ENCODE measurements around the gene BCL2L11.
"Not testable (repeated sequence)": the region's sequence is repeated elsewhere in the genome, so short reads cannot be mapped to it uniquely, and the experiment has no call there.

Gene BCL2L11, protein sequence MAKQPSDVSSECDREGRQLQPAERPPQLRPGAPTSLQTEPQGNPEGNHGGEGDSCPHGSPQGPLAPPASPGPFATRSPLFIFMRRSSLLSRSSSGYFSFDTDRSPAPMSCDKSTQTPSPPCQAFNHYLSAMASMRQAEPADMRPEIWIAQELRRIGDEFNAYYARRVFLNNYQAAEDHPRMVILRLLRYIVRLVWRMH

GRCh38 chr2:111120253-111121027, at the start of gene BCL2L11:
Gene BCL2L11, plus strand, starts transcription at chr2:111120914. Its CDS starts 2,832 bp downstream, at chr2:111123746.
- DNase-seq (ENCODE audit: low read depth in 2 of 2), result peak; percentile 89 to 90

GRCh38 chr2:111071600-111072171, 49.0 kb upstream of the BCL2L11 start:
- DNase-seq (ENCODE audit: low read depth in 2 of 2), result no peak

DNA sequence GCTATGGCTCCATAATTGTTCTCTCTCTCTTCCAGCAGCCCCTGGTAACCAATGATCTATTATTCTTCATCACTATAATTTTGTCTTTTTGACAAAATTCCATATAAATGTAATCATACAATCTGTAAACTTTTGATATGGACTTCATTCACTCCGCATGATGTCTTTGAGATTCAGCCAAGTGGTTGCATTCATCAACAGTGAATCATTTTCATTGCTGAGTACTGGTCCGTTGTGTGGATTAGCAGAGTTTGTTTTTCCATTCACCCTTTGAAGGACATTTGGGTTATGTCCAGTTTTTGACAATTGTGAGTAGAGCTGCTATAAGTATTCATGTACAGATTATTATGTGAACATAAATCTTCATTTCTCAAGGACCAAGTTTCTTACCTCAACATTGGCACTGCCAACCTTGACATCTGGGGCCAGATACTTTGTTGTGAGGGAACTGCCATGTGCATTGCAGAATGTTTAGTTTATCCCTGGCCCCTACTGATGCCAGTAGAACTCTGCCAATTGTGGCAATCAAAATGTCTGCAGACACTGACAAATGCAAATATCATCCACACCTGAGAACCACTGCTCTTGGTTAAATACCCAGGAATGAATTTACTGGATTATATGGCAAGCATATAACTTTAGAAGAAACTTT, 48.4 kb upstream of the BCL2L11 start:
- no peak for DNase-seq (ENCODE audit: low read depth in 2 of 2)

- DNase-seq (ENCODE audit: low read depth in 2 of 2), result not testable (repeated sequence)
Observed at GRCh38 chr2:111082659-111083058, 38.1 kb upstream of the BCL2L11 start.

GRCh38 chr2:111091811-111092211, 28.9 kb upstream of the BCL2L11 start:
- DNase-seq (ENCODE audit: low read depth in 2 of 2), result peak in 1 of 2 donors; percentile 13

- no peak for DNase-seq (ENCODE audit: low read depth in 2 of 2)
Observed at GRCh38 chr2:111094691-111095090, 26.0 kb upstream of the BCL2L11 start.

DNA sequence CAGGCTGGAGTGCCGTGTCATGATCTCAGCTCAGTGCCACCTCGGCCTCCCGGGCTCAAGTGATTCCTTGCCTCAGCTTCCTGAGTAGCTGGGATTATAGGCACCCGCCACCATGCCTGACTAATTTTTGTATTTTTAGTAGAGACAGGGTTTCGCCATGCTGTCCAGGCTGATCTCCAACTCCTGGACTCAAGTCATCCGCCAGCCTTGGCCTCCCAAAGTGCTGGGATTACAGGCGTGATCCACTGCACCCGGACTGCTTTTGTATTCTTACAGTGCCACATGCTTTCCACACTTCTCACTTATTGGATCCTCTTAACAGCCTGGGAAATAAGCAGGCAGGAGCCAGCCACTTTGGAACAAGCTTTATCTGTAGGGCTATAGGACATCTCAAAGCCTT, 25.3 kb upstream of the BCL2L11 start:
- DNase-seq (ENCODE audit: low read depth in 2 of 2), result no peak

- no peak for DNase-seq (ENCODE audit: low read depth in 2 of 2)
Observed at GRCh38 chr2:111099402-111099801, 21.3 kb upstream of the BCL2L11 start.

DNA sequence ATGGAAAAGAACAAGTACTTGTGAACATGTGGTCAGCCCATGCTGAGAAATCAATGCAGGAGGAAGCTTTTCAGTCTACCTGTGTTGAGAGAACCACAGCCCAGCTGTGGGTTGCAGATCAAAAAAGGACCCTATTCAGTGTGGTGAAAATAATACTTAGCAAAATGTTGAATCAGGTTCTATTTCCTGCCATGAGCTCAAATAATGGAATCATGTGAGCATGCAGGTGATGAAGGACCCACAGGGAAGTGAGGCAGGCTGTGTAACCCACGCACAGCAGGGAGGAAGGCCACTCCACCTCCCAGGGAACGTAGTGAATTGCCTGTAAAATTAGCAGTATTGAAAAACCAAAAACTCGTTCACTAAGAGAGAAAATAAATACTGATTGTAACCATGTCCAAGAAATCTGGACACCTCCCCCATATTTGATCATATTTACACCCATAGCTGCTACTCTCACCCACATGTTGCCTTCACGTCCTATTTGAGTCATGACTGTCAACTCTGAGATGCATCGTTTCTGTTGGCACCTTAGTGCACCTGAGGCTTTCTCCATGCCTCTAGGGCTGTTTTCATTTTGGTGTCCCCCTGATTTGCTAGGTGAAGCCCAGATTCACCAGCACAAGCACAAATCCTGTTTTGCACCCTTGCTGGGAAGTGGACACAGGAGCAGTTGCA, 20.5 kb upstream of the BCL2L11 start:
- no peak for DNase-seq (ENCODE audit: low read depth in 2 of 2)

DNA sequence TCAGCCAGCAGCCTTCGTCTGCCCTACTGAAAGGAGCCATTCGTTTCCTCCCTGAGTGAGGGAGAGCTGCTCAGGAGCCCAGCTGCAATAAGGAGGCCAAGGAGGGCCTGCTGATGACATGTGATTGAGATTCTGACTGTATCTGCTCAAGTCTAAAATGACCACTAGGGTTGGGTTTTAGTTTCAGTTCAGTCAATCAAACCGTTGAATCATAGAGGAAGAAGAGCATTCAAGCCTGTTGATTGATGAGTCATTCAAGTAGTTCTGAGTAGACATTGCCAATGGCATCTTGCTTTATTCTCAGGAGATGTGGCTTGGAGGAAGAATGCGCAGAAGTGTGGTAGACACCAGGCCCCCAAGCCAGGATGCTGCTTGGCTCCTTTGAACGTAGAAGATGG, 19.9 kb upstream of the BCL2L11 start:
- peak; percentile 13 to 18 for DNase-seq (ENCODE audit: low read depth in 2 of 2)

- peak; percentile 16 to 24 for DNase-seq (ENCODE audit: low read depth in 2 of 2)
Observed at GRCh38 chr2:111101592-111101991, 19.1 kb upstream of the BCL2L11 start.

DNA sequence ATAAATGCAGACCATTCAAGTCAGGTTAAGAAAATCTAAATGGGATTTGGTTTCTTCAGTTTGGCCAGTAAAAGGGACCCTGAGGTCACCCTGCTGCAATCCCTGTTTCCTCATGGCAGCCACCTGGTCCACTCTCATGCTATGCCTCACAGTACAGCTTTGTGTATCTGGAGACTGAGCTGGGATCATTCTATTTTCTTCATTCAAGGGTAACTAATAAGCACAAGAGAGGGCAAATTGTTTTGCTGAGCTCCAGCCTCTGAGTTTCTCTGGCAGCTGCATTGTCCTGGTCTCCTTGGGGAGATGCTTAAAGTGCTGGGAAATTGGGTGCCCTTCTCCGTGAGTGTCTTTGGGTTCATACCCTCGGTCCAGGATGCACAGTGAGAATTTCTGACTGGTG, 18.5 kb upstream of the BCL2L11 start:
- DNase-seq (ENCODE audit: low read depth in 2 of 2), result no peak

- no peak for DNase-seq (ENCODE audit: low read depth in 2 of 2)
Observed at GRCh38 chr2:111105926-111106325, 14.8 kb upstream of the BCL2L11 start.

DNA sequence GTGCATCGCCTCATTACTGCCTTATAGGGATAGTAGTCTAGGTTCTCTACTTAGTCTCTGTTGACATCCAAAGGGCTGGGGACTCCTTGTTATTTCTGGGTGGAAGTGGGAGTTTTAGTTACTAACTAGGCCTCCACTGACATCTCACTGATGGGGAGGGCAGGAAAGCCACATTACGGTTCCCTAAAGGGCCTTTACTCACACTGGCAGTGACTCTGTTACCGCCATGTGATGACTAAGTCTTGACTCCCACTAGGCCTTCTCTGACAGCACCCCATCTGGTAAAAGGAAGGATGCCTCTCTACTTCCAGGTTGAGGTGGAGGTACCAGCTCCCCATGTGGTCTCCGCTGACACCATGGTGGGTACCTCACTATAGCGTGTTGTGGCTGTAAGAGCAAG, 14.0 kb upstream of the BCL2L11 start:
- peak in 1 of 2 donors; percentile 5 for DNase-seq (ENCODE audit: low read depth in 2 of 2)

DNA sequence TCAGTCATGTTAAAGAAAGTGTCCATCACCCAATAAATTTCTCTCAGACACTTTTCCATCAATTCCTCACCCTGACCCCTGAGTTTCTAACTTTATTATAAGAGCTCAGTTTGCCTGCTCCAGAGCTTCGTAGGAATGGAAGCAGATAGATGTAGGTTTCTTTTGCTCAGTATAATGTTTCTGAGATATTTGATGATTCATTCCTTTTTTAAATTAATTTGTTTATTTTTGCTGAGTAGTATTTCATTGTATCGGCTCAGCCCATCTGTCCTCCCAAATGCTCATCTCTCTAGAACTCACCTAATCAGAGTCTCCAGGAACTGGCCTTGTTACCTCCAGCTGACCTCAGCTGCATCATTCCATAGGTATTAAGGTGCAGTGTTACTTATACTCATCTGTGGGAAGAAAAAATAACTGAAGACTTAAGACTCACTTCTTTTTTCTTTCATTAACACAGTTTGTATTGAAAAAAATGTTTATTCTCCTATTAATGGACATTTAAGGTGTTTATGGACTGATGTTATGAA, 11.9 kb upstream of the BCL2L11 start:
- no peak for DNase-seq (ENCODE audit: low read depth in 2 of 2)

DNA sequence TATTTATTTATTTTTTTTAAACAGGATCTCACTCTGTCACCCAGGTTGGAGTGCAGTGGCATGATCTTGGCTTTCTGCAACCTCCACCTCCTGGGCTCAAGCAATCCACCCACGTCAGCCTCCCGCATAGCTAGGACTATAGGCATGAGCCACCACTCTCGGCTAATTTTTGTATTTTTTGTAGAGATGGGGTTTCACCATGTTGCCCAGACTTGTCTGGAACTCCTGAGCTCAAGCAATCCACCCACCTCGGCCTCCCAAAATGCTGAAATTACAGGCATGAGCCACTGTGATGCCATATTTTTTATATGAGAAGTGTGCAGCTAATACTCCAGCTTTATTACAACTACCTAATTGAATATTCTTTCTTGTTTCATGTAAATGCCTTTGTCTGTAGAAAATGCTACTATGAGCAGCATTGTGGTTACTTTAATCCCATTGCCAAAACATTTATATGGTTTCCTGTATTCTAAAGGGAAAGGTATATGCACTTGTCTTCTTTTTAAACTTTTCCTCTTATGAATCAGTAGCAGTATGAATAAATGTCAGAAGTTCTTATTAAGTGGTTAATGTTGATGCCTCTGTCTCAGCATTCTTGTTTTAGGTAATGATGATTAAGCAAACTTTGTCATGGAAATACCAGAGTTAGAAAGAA, 9.5 kb upstream of the BCL2L11 start:
- DNase-seq (ENCODE audit: low read depth in 2 of 2), result peak in 1 of 2 donors; percentile 16

GRCh38 chr2:111113838-111114237, 6.9 kb upstream of the BCL2L11 start:
- DNase-seq (ENCODE audit: low read depth in 2 of 2), result no peak

GRCh38 chr2:111116011-111116746, 4.5 kb upstream of the BCL2L11 start:
- DNase-seq (ENCODE audit: low read depth in 2 of 2), result peak; percentile 7 to 22

DNA sequence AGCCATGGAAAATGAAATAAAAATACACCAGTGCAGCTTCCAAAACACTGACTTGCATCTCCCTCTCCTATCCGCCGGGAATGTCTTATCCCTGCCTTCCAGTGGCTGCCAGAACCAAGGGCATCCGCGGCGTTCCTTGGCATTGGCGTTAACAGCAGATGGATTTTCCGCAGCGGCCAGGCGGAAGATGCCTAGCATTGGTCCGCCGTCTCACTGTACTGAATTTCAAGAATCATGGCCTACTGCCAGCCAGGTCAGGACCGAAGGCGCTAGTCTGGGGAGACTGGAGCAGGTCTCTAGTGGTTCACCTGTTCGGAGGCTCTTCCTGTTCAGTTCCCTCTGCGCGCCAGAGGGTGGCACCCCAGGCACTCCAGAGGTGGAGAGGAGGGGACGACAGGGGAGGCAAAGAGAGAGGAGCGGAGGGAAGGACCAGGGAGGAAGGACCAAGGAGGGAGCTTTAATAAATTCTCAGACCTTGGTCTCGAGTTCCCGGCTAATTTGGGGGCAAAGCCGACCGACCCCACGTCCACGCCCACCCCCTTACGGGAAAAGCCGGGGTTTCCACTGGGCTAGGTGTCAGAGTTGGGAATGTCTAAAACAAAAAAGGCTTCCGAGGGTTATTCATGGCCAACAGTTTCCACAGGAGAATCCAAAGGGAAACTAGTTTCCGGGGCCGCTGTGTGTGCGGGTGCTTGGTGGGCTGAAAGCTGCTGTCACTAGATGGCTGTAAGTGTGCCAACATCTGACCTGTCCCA, 3.7 kb upstream of the BCL2L11 start:
- DNase-seq (ENCODE audit: low read depth in 2 of 2), result peak; percentile 49 to 60

Data from stimulated activated CD8-positive, alpha-beta memory T cell treated with anti-CD3 and anti-CD28 coated beads, Interleukin-15, amount 100 ng/mL, for 48 hours (primary cell).